ENCODE measurements around the gene LGALS3.
A peak's percentile ranks its signal among the peaks of the same experiment; 100 is the strongest.

The LGALS3 gene

GRCh38 chr14:55191203-55192053, 62.4 kb downstream of the LGALS3 start, which contains the start of gene DLGAP5:
Gene DLGAP5, minus strand, starts transcription at chr14:55191585. Its CDS starts 2,406 bp downstream, at chr14:55189179.
- DNase-seq = peak; percentile 61 to 71 (median 64)

GRCh38 chr14:55192054-55192621, 63.1 kb downstream of the LGALS3 start:
- DNase-seq = no peak

GRCh38 chr14:55194656-55195355, 65.8 kb downstream of the LGALS3 start:
- no peak for DNase-seq
